SK-N-SH (cell line): ENCODE data around the gene ACBD6.

Source experiments
- CTCF ChIP-seq: fragments of 200-600 bp; sonication (generic); IDR thresholded peaks from 2 replicates; pipeline ENCODE4 v1.6.1; 2017; ENCODE audit warnings: antibody characterized with exemption, mild to moderate bottlenecking, moderate library complexity
- ELF1 ChIP-seq: IDR thresholded peaks from 2 replicates; pipeline ENCODE4 v1.4.0; 2012
- EP300 ChIP-seq, 2 experiments: IDR thresholded peaks; 2 replicates each; pipeline versions ENCODE4 v1.4.0 to v1.6.1; 2012; ENCODE audit warnings: borderline replicate concordance in 1 of 2, low read depth in 1 of 2, low read length in 1 of 2
- EZH2phosphoT487 ChIP-seq: fragments of 200-600 bp; sonication (generic); IDR thresholded peaks from 2 replicates; pipeline ENCODE4 v1.6.1; 2017; ENCODE audit warnings: low read depth, mixed run types, mild to moderate bottlenecking, antibody characterized with exemption, moderate library complexity, borderline replicate concordance
- FOSL2 ChIP-seq: IDR thresholded peaks from 2 replicates; pipeline ENCODE4 v1.4.0; 2012; ENCODE audit warnings: low read depth, mild to moderate bottlenecking, moderate library complexity, borderline replicate concordance
- JUND ChIP-seq: IDR thresholded peaks from 2 replicates; pipeline ENCODE4 v1.4.0; 2012
- MEF2A ChIP-seq: IDR thresholded peaks from 2 replicates; pipeline ENCODE4 v1.4.0; 2012; ENCODE audit warnings: low read depth, borderline replicate concordance
- MXI1 ChIP-seq: IDR thresholded peaks from 2 replicates; pipeline ENCODE4 v1.6.1; 2012; ENCODE audit warnings: mild to moderate bottlenecking, low read depth, low read length, improper control_type of control experiment
- NFIC ChIP-seq: IDR thresholded peaks from 2 replicates; pipeline ENCODE4 v1.4.0; 2012; ENCODE audit warnings: borderline replicate concordance
- POLR2AphosphoS5 ChIP-seq: IDR thresholded peaks from 2 replicates; pipeline ENCODE4 v1.6.1; 2012; ENCODE audit warnings: low read depth, low read length
- RAD21 ChIP-seq: IDR thresholded peaks from 2 replicates; pipeline ENCODE4 v1.6.1; 2012; ENCODE audit warnings: mild to moderate bottlenecking, low read length
- REST ChIP-seq: IDR thresholded peaks from 2 replicates; pipeline ENCODE4 v1.6.1; 2012; ENCODE audit warnings: mild to moderate bottlenecking, low read depth, low read length, moderate library complexity
- RFX5 ChIP-seq: IDR thresholded peaks from 2 replicates; pipeline ENCODE4 v1.6.1; 2012; ENCODE audit warnings: mild to moderate bottlenecking, improper control_type of control experiment, low read length
- USF1 ChIP-seq: IDR thresholded peaks from 2 replicates; pipeline ENCODE4 v1.4.0; 2012; ENCODE audit warnings: low read depth, borderline replicate concordance

GRCh38 chr1:180486092-180486491 lies 16.3 kb downstream of the ACBD6 start:
- TF ChIP-seq MEF2A (no peak), CTCF (peak; percentile 7; the same call in 1 of the 2 replicates), RAD21 (no peak), POLR2AphosphoS5 (no peak), EP300 (IDR thresholded peaks at IDR 0.05; ENCODE audit: borderline replicate concordance in 1 of 2, low read depth in 1 of 2, low read length in 1 of 2) (no peak), EZH2phosphoT487 (no peak), JUND (no peak), RFX5 (no peak), ELF1 (no peak), FOSL2 (no peak), REST (no peak), NFIC (no peak), MXI1 (no peak), USF1 (no peak)
